Measurements from ENCODE around the gene BAHCC1. TPM values are rescaled to one million over a fixed set of nuclear protein-coding genes. Genes with fewer than 3 reads are reported as not detected.

BAHCC1 gene
- total and polyA plus RNA-seq, 10 of the 15 experiments (the other 5 are each of a cell fraction or from before 2014, with no cell fraction given): 0.03 to 0.14 (median 0.11) TPM; not detected in 6

DNA sequence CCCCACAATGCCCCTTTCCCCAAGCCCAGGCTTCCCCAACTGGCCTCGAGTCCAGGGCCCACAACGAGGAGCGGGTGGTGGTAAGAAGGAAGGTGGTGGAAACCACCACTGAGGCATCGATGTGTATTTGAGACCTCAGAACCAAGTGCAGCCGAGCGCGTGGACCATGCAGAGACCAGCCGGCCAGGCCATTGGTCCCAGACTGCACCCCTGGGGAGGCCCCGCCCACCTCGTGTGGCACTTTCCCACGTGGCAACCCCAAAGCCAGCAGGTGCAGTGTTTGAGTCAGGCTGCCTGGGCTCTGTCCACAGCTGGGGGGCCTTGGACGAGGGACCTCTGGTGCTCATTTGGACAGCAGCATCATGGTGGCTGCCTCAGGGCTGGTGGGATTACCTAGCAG, 28.1 kb upstream of the BAHCC1 start:
- Histone ChIP-seq H3K4me3 (no peak overlapping the region), H3K27ac (ENCODE audit: control insufficient read depth, insufficient read depth) (no peak overlapping the region), H4K20me1 (ENCODE audit: control insufficient read depth, insufficient read depth) (no peaks in the 10 kb centered on the region), H3K4me2 (ENCODE audit: control insufficient read depth, insufficient read depth) (no peak overlapping the region), H3K4me1 (ENCODE audit: control insufficient read depth, insufficient read depth, low read length) (peaks cover 12% of the 10 kb centered on the region), H3K27me3 (replicated peaks in 1 of 2; ENCODE audit: control insufficient read depth in 2 of 2, insufficient read depth in 2 of 2, low read length in 1 of 2) (peaks cover 2 to 10% of the 10 kb centered on the region in 2 experiments; a peak in 1 of 4 replicates), H3K9ac (ENCODE audit: control insufficient read depth, insufficient read depth, low read length) (no peak overlapping the region), H3K79me2 (ENCODE audit: control insufficient read depth, insufficient read depth, low read length) (no peaks in the 10 kb centered on the region), H3K36me3 (ENCODE audit: control insufficient read depth in 2 of 2, insufficient read depth in 2 of 2, low read length in 1 of 2) (no peaks in the 10 kb centered on the region), H2AFZ (ENCODE audit: control insufficient read depth, low read depth, low read length) (no peak overlapping the region), H3K9me3 (replicated peaks; ENCODE audit: control insufficient read depth, insufficient read depth, low read length) (no peaks in the 10 kb centered on the region; the same call in 2 of the 3 replicates)
- no peak for FAIRE-seq
- in situ Hi-C loops (cut with MboI) (no loop called here), intact Hi-C loops (cut with micrococcal nuclease; ENCODE audit: unreplicated experiment) (no loop called here)
- SMC1A ChIA-PET (ENCODE audit: uncharacterized antibody, unreplicated experiment): no interaction called here
- no TSS peak for BruUV-seq (replicated peaks)
- DNase-seq (ENCODE audit: low read depth, low spot score): no peak
- WGBS (ENCODE audit: insufficient coverage, insufficient replicate concordance, low lambda C conversion rate, missing lambda C conversion rate): 30% methylated on average over 12 of the region's 12 CpGs
- RAD21 ChIA-PET (ENCODE audit: unreplicated experiment): interaction anchor here (0.7 kb wide), 1 partner anchor 769 kb away, joined by 3 read pairs; no protein-coding TSS in a partner anchor
- POLR2A ChIA-PET: no interaction called here
- ATAC-seq: no peak
- CTCF ChIA-PET: no interaction called here
- TF ChIP-seq, protein P1, sequence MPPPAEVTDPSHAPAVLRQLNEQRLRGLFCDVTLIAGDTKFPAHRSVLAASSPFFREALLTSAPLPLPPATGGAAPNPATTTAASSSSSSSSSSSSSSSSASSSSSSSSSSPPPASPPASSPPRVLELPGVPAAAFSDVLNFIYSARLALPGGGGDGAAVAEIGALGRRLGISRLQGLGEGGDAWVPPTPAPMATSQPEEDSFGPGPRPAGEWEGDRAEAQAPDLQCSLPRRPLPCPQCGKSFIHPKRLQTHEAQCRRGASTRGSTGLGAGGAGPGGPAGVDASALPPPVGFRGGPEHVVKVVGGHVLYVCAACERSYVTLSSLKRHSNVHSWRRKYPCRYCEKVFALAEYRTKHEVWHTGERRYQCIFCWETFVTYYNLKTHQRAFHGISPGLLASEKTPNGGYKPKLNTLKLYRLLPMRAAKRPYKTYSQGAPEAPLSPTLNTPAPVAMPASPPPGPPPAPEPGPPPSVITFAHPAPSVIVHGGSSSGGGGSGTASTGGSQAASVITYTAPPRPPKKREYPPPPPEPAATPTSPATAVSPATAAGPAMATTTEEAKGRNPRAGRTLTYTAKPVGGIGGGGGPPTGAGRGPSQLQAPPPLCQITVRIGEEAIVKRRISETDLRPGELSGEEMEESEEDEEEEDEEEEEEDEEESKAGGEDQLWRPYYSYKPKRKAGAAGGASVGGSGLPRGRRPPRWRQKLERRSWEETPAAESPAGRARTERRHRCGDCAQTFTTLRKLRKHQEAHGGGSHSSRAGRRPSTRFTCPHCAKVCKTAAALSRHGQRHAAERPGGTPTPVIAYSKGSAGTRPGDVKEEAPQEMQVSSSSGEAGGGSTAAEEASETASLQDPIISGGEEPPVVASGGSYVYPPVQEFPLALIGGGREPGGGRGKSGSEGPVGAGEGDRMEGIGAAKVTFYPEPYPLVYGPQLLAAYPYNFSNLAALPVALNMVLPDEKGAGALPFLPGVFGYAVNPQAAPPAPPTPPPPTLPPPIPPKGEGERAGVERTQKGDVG (CRISPR knock-in tag; IDR thresholded peaks at IDR 0.05): no peak
